ENCODE measurements around the gene SH3RF3.
A peak's percentile ranks its signal among the peaks of the same experiment; 100 is the strongest.

Gene SH3RF3

GRCh38 chr2:109199790-109200189 is 70.8 kb downstream of the SH3RF3 start:
- no peak for DNase-seq

DNA sequence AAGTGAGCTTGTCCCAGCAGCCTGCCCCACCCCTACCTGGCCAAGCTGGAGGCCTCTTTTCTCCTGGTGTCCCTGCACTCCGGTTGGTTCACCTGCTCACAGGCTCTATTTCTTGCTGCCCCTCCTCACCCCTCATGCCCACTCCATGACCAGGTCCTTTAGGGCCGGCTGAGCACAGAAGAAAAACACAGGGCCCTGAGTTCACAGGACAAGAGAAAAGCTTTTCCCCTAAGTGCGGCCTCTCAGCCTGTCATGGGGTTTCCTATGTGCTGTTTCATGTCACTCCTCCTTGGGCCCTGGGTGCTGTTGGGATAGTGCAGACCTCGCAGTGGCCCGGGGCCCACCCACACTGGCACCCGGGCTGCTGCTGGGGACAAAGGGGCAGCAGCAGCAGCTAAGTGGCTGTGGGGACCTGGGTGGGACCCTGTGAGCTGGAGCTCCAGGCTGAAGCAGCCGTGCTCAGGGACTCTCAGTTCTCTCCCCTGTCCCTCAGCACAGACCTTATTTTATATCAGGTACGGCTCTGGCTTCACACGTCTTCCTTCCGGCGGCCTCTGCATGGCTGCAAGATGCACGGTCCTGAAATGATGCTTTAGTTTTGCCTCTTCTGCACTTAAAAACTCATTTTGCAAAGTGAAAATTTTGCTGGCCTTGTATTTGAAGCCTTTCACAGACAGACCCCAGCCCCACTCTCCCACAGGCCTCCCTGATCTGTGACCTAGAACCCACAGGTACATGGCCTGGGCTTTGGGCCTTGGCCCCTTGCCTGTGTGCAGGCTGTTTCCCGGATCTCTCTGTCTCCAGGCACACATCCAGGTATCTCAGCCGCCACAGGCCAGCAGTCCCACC is 71.8 kb downstream of the SH3RF3 start:
- no peak for DNase-seq

DNA sequence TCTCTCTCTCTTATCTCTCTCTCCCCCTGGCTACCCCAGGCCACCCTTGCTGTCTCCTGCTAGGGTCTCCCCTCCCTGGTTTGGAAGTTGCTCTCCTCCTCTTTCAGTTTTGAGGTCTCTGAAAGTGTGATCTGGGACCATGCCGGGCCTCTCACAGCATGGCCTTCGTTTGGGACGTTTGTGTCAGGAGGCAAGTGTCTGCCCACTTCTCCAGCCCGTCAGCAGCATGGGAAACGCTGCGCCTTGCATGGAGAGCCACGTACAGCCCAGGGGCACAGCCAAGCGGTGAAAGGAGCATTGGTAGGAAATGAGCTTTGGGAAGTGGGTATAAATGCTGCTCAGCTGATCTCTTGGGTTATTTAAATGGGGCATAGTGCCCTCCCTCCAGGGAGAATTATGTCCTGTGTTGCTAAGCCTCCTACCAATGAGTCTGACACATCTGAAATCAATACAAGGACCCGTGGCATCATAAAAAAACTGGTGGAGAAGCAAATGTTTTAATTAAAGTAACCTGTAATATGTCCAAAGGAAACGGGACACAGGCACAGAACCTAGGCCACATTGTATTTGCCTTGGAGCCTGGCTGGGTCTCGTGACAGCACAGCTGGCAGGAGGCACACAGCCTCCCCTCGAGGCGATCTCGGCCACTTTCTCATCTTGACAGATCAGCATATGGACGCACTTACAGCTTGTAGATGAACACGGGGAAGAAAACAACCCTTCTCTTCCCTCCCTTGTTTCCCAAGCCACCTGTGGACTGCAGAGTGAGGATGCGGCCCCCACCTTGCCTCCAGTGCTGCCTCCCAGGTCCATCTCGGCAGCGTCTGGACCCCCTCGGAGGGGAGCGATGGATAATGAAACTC is 72.7 kb downstream of the SH3RF3 start:
- DNase-seq = peak in 1 of 56 donors; percentile 23

DNA sequence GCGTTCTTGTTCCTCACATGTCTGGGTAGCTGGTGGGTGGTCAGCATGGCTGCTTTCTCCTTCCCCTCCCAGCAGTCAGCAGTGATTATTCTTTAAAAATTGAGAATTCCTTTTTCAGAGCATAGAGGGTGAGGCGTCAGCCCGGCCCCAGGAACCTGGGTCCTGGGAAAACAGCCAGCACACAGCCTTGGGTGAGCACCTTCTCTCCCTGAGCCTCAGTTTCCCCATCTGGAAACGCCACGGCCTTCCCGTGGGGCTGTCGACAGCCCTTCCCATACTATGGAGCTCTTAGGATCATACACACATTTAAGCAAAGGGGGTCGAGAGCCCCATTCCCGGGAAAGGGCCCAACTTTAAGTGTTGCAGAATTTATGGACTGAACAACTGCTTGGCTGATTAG is 73.5 kb downstream of the SH3RF3 start:
- no peak for DNase-seq

DNA sequence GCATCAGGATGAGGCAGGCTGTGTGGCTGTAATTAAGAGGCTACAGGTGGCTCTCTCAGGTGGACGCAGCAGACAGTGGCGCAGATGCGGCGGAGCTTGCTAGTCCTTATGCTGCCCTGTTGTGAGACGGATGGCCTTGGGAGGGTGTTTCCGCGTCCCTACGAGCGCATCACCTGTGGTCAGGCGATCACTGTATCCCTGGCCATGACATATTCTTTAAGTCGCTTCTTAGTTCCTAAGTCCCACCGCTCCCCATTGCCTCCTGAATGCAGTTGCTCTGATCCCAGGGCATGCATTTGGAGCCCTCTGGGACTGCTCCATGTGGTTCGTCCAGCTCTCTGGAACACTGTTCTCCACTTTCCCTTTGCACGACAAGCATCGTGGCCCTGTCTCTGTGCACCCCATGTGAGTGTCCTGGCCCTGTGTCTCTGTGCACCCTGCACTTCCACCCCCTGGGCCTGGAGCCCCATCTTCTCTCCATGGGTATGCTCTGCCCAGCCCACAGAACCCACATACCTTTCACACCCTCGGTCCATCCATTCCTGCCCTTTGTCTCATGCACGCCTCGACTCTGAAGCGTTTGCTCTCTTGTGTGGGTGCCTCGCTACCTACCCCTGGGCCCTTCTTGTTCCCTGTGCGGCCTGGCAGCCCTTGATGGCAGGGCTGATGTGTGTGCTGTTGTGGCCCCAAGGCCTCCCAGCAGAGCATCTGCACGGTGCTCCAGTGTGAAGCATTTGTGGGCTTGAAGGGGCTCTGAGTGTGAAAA is 74.4 kb downstream of the SH3RF3 start:
- DNase-seq = no peak

DNA sequence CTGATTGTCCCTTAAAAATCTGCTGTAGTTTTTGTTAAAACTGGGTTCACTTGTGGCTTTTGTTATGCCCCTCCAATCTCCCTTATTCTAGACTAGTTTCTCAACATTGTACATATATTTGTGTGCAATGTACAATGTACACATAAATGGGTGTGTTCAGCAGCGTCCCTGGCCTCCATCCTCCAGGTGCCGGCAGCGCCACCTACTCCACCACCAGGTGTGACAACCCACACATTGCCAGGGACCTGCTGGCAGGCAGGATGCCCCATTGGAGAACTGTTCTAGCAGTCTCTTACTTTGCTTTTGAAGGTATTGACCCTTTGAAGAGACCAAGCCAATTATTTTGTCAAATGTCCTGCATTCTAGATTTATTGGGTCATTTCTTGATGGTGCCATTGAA is 75.4 kb downstream of the SH3RF3 start:
- DNase-seq = no peak

GRCh38 chr2:109205447-109205846 is 76.4 kb downstream of the SH3RF3 start:
- no peak for DNase-seq

- DNase-seq = no peak
Measured at GRCh38 chr2:109206569-109207146, 77.7 kb downstream of the SH3RF3 start.

DNA sequence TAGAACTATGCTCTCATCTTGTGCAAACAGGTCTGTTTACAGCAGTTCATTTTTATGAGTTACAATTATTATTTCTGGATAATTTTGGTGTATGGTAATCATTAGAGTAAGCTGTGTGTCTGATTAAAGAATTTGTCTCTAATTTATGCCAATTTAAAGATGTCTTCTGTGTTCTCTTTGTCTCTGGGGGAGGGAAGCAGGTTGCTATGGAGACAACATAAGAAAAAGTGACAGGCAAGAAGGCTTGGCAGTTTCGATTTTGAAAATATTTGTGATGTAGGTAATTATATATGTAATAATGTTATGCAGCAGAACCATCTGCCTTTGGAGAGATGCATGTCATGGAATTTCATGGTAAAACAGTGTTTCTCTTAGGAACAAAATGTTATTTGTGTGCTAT is 78.2 kb downstream of the SH3RF3 start:
- no peak for DNase-seq

GRCh38 chr2:109208071-109208950 is 79.3 kb downstream of the SH3RF3 start:
- no peak for DNase-seq

DNA sequence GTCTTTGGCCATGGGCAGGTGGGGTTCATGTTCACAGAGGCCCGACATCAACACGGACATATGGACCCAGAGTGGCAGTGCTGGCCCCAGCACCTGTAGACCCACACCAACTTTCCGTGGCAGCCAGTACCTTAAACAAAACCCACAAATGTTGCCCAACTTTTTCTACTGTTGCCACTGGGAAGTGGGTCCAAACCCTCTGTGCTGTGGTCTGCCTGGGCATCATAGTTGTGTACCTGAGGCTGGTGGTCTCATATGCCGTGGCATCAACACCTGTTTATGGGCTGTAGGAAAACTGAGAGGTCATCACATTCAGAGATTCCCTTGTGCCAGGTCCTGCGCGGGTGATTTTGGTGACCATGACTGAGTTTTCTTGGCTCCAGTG is 79.9 kb downstream of the SH3RF3 start:
- no peak for DNase-seq

GRCh38 chr2:109209412-109209811 is 80.4 kb downstream of the SH3RF3 start:
- peak in 9 of 56 donors; percentile 19 to 43 (median 28) for DNase-seq

DNA sequence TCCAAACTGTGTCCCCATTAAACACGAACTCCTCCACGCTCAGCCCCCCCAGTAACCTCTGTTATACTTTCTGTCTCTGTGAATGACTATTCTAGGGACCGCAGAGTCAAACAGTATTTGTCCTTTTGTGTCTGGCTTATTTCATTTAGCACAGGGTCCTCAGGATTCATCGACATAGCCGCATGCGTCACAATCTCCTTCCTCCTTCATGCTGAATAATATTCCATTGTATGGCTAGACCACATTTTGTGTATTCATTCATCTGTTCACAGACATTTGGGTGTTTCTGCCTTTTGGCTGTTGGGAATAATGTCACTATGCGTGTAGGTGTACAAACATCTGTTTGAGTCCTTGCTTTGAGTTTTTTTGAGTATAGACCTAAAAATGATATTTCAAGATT is 80.9 kb downstream of the SH3RF3 start:
- DNase-seq = no peak

DNA sequence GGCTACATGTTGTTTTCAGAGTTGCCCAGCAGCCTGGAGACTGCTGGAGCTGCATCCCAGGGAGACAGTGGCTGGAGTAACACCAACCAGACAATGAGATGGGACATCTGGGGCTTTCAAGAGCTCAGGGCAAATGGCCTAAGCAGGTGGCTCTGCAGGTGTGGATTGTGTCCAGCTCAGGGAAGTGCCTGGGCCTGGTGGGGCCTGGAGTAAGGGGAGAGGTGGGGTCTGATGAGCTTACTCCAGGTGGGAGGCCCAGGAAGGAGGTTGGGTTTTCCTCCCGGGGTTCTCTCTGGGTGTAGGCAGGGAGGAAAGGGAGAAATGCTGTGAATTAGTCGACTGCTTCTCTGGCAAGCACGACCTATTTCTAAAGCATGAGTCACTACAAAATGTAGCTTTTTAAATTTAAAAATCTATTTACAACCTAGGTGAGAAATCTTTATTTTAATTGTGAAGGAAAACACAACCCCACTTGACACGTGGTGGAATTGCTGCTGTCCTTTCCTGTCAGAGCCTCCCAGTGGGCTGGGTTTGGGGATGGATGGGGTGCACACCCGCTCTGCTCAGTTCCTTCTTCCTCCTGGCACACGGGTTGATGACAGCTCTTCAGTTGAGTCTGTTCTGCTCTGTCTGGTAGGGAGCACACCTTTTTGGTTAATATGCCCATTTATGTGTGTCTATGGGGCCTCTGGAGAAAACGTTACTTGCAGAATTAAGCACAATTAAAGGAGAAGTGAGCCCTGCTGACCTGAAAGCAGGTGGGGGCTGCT is 81.6 kb downstream of the SH3RF3 start:
- peak in 5 of 56 donors; percentile 10 to 58 (median 27) for DNase-seq

DNA sequence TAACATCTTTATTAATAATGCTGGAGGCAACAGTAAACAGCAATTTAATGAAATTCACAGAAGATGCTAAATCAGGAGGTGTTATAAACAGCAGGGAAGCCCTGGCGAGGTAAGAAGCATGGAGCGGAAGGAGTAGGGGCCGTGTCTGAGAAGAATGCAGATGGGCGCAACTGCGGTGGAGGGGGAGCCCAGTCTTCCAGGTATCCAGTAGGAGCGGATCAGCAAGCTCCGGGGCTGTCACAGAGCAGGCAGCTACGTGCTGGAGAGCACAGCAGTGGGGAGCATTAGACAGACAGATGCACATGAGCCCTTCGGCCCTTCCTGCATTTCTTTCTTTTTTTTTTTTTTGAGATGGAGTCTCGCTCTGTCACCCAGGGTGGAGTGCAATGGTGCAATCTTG is 82.3 kb downstream of the SH3RF3 start:
- no peak for DNase-seq

DNA sequence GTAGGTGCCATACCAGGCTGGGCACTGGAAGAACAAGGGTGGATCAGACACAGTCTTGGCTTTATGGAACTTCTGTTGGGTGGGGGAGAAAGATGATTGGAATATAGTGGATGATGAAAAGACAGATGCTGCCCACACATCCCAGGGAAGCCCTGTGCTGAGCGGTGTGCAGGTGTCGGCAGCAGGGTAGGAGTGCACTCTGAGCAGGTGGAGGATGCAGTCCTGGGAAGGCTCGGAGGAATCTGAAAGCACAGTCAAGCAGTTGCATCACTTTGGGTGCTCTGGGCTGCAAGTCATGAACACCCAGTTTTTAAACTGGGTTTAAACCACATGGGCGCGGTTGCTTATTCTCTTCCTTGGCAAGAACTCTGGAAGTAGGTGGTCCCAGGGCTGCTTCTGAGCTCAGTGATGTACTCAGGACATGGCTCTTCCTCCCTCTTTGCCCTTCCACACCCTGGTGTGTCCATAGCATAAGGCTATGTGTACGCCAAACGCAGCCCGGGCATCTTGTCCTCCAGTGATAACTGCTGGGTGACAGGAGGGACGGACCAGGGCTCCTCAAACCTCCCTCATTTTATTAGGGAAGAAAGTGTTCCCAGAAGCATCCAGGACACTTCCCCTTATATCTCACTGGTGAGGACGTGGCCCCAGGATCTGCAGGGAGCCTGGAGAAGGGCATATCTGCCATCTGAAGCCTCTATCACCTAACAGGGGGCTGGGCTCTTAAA is 84.0 kb downstream of the SH3RF3 start:
- peak in 12 of 56 donors; percentile 12 to 68 (median 28) for DNase-seq

DNA sequence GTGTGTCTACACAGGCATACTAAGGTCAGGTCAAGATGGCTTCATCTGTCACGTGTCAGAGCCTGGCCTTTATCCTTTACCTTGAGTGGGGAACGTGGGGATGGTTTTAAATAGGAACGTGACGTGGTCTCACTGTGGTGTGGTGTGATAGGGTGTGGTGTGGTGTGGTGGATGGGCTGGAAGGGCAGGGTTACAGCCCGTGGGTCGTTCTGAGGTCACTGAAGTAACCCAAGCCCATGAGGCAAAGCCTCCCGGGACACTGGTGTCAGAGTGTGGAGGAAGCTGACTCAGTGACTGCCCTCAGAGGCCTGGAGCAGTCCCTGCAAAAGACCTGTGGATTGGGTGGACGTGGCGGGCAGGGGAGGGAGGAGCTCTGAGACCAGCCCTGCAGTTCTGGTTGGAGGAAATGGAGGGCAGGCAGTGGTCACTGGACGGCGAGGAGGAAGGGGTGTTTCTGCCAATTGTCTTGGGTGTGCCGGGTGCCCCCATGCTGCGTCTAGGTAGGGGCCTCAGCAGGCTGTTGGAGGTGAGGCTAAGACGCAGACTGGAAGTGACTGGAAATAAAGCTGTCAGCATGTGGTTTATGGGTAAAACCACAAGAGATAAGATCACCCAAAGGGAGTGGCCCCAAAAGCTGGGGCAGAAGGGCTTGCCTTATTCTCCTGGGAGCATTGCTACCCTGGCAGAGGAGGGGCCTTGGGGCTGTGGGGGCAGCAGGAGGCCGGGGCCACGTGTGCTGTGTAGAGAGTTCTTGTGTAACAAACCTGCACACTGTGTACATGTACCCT is 84.8 kb downstream of the SH3RF3 start:
- DNase-seq = no peak
